Spleen (tissue), 11 donors: Measurements from ENCODE around the gene RAVER2. TPM values are rescaled to one million over a fixed set of nuclear protein-coding genes. Genes with fewer than 3 reads are reported as not detected.

Source experiments
- DNase-seq: peaks from one replicate; pipeline ENCODE4 v3.0.0-alpha.2; 2020
- H3K27ac ChIP-seq, 8 donors: fragments of 200-600 bp; sonication (generic) in 7 of 8; 1 replicate in 4 of 8; 2 replicates in 4 of 8; pipeline versions ENCODE4 v1.5.0 to v1.8.0; 2016 to 2021; ENCODE audit warnings: inconsistent platforms in 4 of 8, mild to moderate bottlenecking in 4 of 8, moderate library complexity in 1 of 8
- H3K27me3 ChIP-seq, 7 donors: fragments of 200-600 bp; sonication (generic) in 6 of 7; replicated peaks in 1 of 7; 1 replicate in 4 of 7; 2 replicates in 3 of 7; pipeline versions ENCODE4 v1.5.0 to v1.8.0; 2016 to 2021; ENCODE audit warnings: inconsistent platforms in 3 of 7, mild to moderate bottlenecking in 1 of 7
- H3K36me3 ChIP-seq, 6 donors: fragments of 200-600 bp; sonication (generic) in 5 of 6; 1 replicate in 4 of 6; 2 replicates in 2 of 6; pipeline versions ENCODE4 v1.5.0 to v1.8.0; 2016 to 2021; ENCODE audit warnings: inconsistent platforms in 2 of 6
- H3K4me1 ChIP-seq, 6 donors: fragments of 200-600 bp; sonication (generic) in 5 of 6; 1 replicate in 3 of 6; 2 replicates in 3 of 6; pipeline versions ENCODE4 v1.5.0 to v1.8.0; 2016 to 2021; ENCODE audit warnings: inconsistent platforms in 3 of 6
- H3K4me3 ChIP-seq, 8 donors: fragments of 200-600 bp; sonication (generic) in 7 of 8; 1 replicate in 4 of 8; 2 replicates in 4 of 8; pipeline versions ENCODE4 v1.5.0 to v1.8.0; 2016 to 2021; ENCODE audit warnings: inconsistent platforms in 4 of 8, mild to moderate bottlenecking in 4 of 8, moderate library complexity in 2 of 8
- H3K9me3 ChIP-seq, 8 donors: fragments of 200-600 bp; sonication (generic) in 7 of 8; 1 replicate in 4 of 8; 2 replicates in 4 of 8; pipeline versions ENCODE4 v1.5.0 to v1.8.0; 2016 to 2021; ENCODE audit warnings: inconsistent platforms in 4 of 8
- POLR2A ChIP-seq, 3 donors: fragments of 450-650 bp; IDR thresholded peaks; one replicate each; pipeline ENCODE4 v1.5.1; 2017; ENCODE audit warnings: antibody characterized with exemption in 3 of 3, mild to moderate bottlenecking in 1 of 3
- POLR2AphosphoS5 ChIP-seq, 3 donors: sonication (generic); formaldehyde crosslinking; IDR thresholded peaks; one replicate each; pipeline ENCODE4 v1.5.1; 2017; ENCODE audit warnings: antibody characterized with exemption in 3 of 3
- WGBS, 5 donors: extraction: QIAGEN DNeasy Blood & Tissue Kit in 3 of 5; methylation state at CpG; one replicate each; pipeline versions ENCODE4 v1.1.5 to v1.1.7; 2013 to 2018; 5-methylcytosine and 5-hydroxymethylcytosine counted together
- intact Hi-C: fragments of 100-400 bp; cut with DNase I; formaldehyde crosslinking; loops from one replicate; pipeline ENCODE4 v1.15.0; 2023; ENCODE audit warnings: low total_unique reads
- polyA plus RNA-seq, 3 donors: library from polyadenylated mRNA; stranded (reverse); fragments of 200-250 nt; gene quantifications; one replicate each; pipeline ENCODE4 v1.2.1, GENCODE V29; 2013
- total RNA-seq, 7 donors: library from RNA; depleted of rRNA in 3 of 7; stranded (reverse); fragments of >200 nt in 3 of 7; fragmentation: NEBNext Ultra II Directional in 4 of 7; extraction: Animal tissue kit (Norgen Biotek cat#: 25700) in 4 of 7; gene quantifications; one replicate each; pipeline versions ENCODE4 v1.1.0 to v1.2.1, GENCODE V29; 2016 to 2021
- TF ChIP-seq, protein P1 (sequence below), 11 experiments: fragments of 200-600 bp in 7 of 11; fragments of 450-650 bp in 4 of 11; sonication (generic) in 4 of 11; IDR thresholded peaks in 8 of 11; conservative IDR thresholded peaks in 3 of 11; 1 replicate in 7 of 11; 2 replicates in 4 of 11; pipeline versions ENCODE4 v1.4.0 to v1.8.0; 2016 to 2021; ENCODE audit warnings: antibody characterized with exemption in 11 of 11, inconsistent platforms in 4 of 11, mild to moderate bottlenecking in 1 of 11
- donor health status: healthy with polysubstance abuse.
- donor health status: DM: no; HTN: no; CAD: no; lungs with moderate emphysema.
- donor health status: DM: no; HTN: no; CAD: no.
- donor health status: Bipolar disorder and iron deficiency.
- donor health status: healthy.
- donor health status: DM: no; HTN: no; CAD: no.
- donor health status: DM: yes; HTN: yes; CAD: no.

The RAVER2 gene
- total and polyA plus RNA-seq, 10 donors = 1.8 to 14.1 (median 7.7) TPM

DNA sequence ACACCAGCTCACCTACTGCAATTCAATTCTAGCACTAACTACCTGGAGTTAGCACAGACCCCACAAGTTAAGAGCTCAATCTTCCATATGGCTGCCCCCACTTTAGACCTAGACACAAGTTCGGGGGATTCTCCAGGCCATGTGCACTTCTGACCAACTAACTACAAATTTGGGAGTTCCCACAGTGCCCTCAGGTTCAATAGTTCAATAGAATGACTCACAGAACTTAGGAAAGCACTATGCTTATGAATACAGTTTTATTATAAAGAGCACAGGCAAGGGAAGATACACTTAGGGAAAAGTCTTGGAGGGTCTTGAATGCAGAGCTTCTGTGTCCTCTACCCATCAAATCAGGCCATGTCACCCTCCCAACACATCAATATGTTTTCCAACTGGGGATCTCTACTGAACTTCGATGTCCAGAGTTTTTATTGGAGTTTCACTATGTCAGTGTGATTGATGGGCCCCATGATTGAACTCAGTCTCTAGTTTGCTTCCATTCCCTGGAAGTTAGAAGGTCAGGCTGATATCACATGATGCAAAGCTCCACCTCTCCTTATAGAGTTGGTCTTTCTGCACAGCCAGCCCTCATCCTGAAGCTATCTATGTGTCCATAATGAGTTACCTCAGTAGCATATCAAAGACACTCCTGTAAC, 46.1 kb downstream of the RAVER2 start:
- Histone ChIP-seq H3K9me3 (peaks cover 3 to 26% (median 19%) of the 10 kb centered on the region in 8 donors), H3K36me3 (peaks cover 0 to 24% (median 2%) of the 10 kb centered on the region in 6 donors), H3K27me3 (no peaks in the 10 kb centered on the region), H3K4me3 (no peak overlapping the region), H3K4me1 (peaks cover 0 to 7% (median 0%) of the 10 kb centered on the region in 6 donors), H3K27ac (no peak overlapping the region)
- WGBS, 5 donors = 85 to 98% (median 89%) methylated on average over 2 of the region's 2 CpGs
- no peak for TF ChIP-seq POLR2AphosphoS5 (IDR thresholded peaks at IDR 0.05)
- no peak for TF ChIP-seq POLR2A (IDR thresholded peaks at IDR 0.05)
- TF ChIP-seq, protein P1, sequence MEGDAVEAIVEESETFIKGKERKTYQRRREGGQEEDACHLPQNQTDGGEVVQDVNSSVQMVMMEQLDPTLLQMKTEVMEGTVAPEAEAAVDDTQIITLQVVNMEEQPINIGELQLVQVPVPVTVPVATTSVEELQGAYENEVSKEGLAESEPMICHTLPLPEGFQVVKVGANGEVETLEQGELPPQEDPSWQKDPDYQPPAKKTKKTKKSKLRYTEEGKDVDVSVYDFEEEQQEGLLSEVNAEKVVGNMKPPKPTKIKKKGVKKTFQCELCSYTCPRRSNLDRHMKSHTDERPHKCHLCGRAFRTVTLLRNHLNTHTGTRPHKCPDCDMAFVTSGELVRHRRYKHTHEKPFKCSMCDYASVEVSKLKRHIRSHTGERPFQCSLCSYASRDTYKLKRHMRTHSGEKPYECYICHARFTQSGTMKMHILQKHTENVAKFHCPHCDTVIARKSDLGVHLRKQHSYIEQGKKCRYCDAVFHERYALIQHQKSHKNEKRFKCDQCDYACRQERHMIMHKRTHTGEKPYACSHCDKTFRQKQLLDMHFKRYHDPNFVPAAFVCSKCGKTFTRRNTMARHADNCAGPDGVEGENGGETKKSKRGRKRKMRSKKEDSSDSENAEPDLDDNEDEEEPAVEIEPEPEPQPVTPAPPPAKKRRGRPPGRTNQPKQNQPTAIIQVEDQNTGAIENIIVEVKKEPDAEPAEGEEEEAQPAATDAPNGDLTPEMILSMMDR (IDR thresholded peaks at IDR 0.05 in 8 of 11, conservative IDR thresholded peaks at IDR 0.05 in 3 of 11) = no peak
- intact Hi-C loops = no loop called here
- no peak for DNase-seq

DNA sequence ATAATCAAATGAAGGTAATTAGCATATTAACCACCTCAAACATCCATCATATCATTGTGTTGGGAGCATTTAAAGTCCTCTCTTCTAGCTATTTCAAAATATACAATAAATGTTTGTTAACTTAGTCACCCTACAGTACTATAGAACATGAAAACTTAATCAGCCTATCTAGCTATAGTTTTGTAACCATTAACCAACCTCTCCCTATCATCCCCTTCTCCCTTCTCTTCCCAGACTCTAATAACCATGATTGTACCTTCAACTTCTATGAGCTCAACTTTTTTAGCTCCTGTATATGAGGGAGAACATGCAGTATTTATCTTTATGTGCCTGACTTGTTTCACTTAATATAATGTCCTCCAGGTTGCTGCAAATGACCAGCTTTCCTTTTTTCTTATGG, 54.0 kb downstream of the RAVER2 start:
- TF ChIP-seq, protein P1 (IDR thresholded peaks at IDR 0.05 in 8 of 11, conservative IDR thresholded peaks at IDR 0.05 in 3 of 11) = no peak
- TF ChIP-seq POLR2A (IDR thresholded peaks at IDR 0.05) (no peak), POLR2AphosphoS5 (IDR thresholded peaks at IDR 0.05) (no peak)
- H3K9me3 ChIP-seq = peaks cover 0 to 6% (median 0%) of the 10 kb centered on the region in 8 donors
- no peaks in the 10 kb centered on the region for H3K36me3 ChIP-seq
- no peaks in the 10 kb centered on the region for H3K27me3 ChIP-seq
- H3K27ac ChIP-seq = no peak overlapping the region
- no peak overlapping the region for H3K4me3 ChIP-seq
- intact Hi-C loops = no loop called here
- no peaks in the 10 kb centered on the region for H3K4me1 ChIP-seq
- no peak for DNase-seq

GRCh38 chr1:64801851-64802523, 57.1 kb downstream of the RAVER2 start:
- intact Hi-C loops = no loop called here
- DNase-seq = no peak
- no peak for TF ChIP-seq POLR2A (IDR thresholded peaks at IDR 0.05)
- TF ChIP-seq POLR2AphosphoS5 (IDR thresholded peaks at IDR 0.05) = no peak
- TF ChIP-seq, protein P1 (IDR thresholded peaks at IDR 0.05 in 8 of 11, conservative IDR thresholded peaks at IDR 0.05 in 3 of 11) = no peak

GRCh38 chr1:64809309-64809708, 64.4 kb downstream of the RAVER2 start:
- no peak overlapping the region for H3K27ac ChIP-seq
- H3K36me3 ChIP-seq = peaks cover 0 to 6% (median 0%) of the 10 kb centered on the region in 6 donors
- no peaks in the 10 kb centered on the region for H3K4me1 ChIP-seq
- H3K4me3 ChIP-seq = no peak overlapping the region
- no peaks in the 10 kb centered on the region for H3K27me3 ChIP-seq
- DNase-seq = no peak
- no peak for TF ChIP-seq POLR2A (IDR thresholded peaks at IDR 0.05)
- TF ChIP-seq, protein P1 (IDR thresholded peaks at IDR 0.05 in 8 of 11, conservative IDR thresholded peaks at IDR 0.05 in 3 of 11) = no peak
- no peak for TF ChIP-seq POLR2AphosphoS5 (IDR thresholded peaks at IDR 0.05)
- intact Hi-C loops = no loop called here
- H3K9me3 ChIP-seq = no peaks in the 10 kb centered on the region

More at GRCh38 chr1:64801851-64802523, 57.1 kb downstream of the RAVER2 start:
- Histone ChIP-seq H3K27ac (no peak overlapping the region), H3K27me3 (no peaks in the 10 kb centered on the region), H3K9me3 (peaks cover 0 to 6% (median 0%) of the 10 kb centered on the region in 8 donors), H3K36me3 (peaks cover 0 to 6% (median 0%) of the 10 kb centered on the region in 6 donors), H3K4me3 (no peak overlapping the region), H3K4me1 (no peaks in the 10 kb centered on the region)
- WGBS, 5 donors = 95 to 97% (median 97%) methylated on average over 6 of the region's 6 CpGs
